AG20443 (cell line): ENCODE results near the gene PTX4.
A peak's percentile ranks its signal among the peaks of the same experiment; 100 is the strongest.

ENCODE experiments used
- DNase-seq: peaks from one replicate; pipeline ENCODE4 v3.0.0; 2012; ENCODE audit warnings: low spot score, mixed read lengths

The PTX4 gene

DNA sequence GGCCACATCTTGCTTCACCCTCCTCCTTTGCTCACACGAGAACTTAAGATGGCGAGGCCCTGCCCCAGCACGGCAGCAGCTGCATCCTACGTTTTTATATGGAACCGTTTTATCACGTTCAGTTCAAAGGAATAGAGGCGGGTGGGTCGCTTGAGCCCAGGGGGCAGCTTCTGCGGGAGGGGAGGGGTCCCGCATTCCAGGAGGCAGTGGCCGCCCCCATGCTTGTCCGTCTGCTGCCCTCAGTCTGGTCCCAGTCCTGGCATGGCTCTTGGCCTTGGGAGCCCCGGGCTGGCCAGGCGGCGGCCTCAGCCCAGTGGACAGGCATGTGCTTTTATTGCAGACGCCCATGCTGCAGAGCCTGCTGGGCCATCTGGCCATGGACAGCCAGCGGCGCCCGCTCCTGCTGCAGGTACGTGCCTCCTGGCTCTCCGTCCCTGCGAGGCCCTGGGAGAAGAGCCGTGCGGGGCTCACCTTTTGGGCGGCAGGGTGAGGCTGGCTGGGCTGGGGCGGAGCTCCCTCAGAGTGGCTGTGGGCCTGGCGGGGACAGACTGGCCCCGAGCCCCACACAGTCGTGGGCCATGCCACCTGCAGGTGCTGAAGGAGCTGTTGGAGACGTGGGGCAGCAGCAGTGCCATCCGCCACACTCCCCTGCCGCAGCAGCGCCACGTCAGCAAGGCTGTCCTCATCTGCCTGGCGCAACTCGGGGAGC lies 11.2 kb upstream of the PTX4 start:
- DNase-seq = no peak

DNA sequence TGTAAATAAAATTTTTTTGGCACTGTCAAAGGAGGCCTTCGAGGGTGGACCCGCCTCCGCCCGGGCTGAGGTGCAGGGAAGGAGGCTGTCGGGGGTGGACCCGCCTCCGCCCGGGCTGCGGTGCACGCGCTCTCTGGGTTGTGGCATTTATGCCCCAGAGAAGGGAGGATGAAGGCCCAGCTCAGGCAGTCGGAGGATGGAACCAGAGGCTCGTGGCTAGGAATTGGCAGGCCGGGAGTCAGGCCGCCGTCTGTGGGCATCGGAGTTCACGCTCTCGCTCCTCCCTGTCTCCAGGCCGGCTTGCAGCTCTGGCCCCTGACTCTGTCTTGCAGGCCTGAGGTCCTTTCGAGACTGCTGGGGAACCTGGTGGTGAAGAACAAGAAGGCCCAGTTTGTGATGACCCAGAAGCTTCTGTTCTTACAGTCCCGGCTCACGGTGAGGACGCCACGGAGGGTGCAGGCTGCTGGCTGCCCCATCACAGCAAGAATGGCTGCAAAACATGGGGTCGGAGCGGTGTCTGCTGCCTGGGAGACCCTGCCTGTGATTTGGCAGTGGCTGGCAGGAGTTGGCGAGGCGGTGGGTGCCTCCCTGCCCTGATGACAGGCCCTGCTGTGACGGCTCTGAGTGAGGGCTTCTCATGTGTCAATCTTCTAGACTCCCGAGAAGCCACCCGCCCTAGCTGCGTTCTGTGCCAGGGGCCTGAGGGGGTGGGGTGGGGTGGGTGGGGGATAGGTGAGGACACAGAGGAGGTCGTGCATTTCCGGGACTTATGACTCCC lies 10.3 kb upstream of the PTX4 start:
- DNase-seq = no peak

GRCh38 chr16:1497014-1497598 lies 8.4 kb upstream of the PTX4 start:
- DNase-seq = no peak

DNA sequence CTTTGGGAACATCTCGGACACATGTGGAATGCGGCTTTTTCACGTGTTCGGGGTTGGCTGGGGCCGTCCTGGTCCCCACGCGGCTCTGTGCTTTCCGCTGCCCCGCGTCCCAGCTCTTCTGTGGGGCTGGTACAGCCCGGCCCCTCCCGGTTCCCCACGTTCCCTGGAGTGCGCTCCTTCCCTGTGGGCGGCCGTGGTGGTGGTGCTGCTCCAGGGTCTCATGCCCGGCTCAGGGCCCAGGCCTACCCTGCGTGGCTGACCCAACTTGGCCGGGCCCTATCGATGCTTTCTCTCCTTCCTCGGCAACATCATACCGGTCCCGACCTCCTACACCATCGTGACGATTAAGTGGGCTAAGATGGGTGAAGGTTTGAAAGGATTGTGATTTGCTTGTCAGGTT lies 7.7 kb upstream of the PTX4 start:
- no peak for DNase-seq

- no peak for DNase-seq
Observed at GRCh38 chr16:1495889-1496262, 7.1 kb upstream of the PTX4 start.

- DNase-seq = no peak
Observed at GRCh38 chr16:1495211-1495888, 6.6 kb upstream of the PTX4 start.

- DNase-seq = no peak
Observed at GRCh38 chr16:1494711-1495110, 6.0 kb upstream of the PTX4 start.

- DNase-seq = peak; percentile 93
Observed at GRCh38 chr16:1494129-1494640, 5.4 kb upstream of the PTX4 start.

- peak; percentile 46 for DNase-seq
Observed at GRCh38 chr16:1493746-1494094, 5.0 kb upstream of the PTX4 start.

GRCh38 chr16:1492923-1493745 lies 4.4 kb upstream of the PTX4 start, which contains the start of gene TELO2:
Gene TELO2 (plus strand): TSS chr16:1493360. CDS start chr16:1494282, 922 bp downstream.
- DNase-seq = peak; percentile 100

GRCh38 chr16:1492082-1492922 lies 3.6 kb upstream of the PTX4 start:
- DNase-seq = no peak

- no peak for DNase-seq
Observed at GRCh38 chr16:1491327-1491726, 2.6 kb upstream of the PTX4 start.

- no peak for DNase-seq
Observed at GRCh38 chr16:1489077-1489476, 333 bp upstream of the PTX4 start.

DNA sequence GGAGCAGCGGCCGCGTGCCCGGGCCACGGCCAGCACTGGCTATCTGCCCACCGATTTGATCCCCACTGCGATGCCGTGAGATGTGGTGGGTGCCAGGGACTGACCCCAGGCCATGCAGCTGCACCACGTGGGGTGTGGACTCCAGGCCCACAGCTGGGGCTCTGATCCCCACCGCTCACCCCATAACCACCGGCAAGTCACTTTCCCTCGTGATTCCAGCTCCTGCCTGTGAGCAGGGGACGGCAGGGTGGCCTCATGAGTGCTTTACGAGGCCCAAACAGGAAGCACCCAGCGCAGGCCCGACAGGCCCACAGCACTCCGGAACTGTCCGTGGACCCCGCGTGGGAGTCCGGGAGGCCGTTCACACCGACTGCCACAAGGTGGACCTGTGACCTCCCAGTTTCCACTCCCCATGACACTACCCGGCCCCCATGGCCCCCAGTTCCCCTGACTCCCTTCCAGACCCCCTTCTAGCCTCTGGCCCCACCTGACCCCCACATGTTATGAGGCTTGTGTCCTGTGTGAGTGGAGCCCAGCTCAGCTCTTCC lies 616 bp downstream of the PTX4 start:
- no peak for DNase-seq

GRCh38 chr16:1487395-1488053 lies 1.2 kb downstream of the PTX4 start:
- DNase-seq = no peak

- no peak for DNase-seq
Observed at GRCh38 chr16:1486551-1487390, 2.0 kb downstream of the PTX4 start.

GRCh38 chr16:1485847-1486496 lies 2.8 kb downstream of the PTX4 start:
- no peak for DNase-seq
